Measurements from ENCODE around the gene IGFL2.

GRCh38 chr19:46196410-46197124 is 48.5 kb downstream of the IGFL2 start:
- TF ChIP-seq CTCF (IDR thresholded peaks at IDR 0.05; ENCODE audit: borderline replicate concordance, extremely low read depth, low read length, poor library complexity, severe bottlenecking), result no peak
- no peak for TF ChIP-seq EZH2 (IDR thresholded peaks at IDR 0.05; ENCODE audit: borderline replicate concordance, low read depth, low read length, severe bottlenecking)

Data from DND-41 (cell line).